Measurements from ENCODE around the gene FSD2. TPM values are rescaled to one million over a fixed set of nuclear protein-coding genes. Genes with fewer than 3 reads are reported as not detected.

The FSD2 gene
- total RNA-seq, 1 experiment from 2014 or later: not detected

DNA sequence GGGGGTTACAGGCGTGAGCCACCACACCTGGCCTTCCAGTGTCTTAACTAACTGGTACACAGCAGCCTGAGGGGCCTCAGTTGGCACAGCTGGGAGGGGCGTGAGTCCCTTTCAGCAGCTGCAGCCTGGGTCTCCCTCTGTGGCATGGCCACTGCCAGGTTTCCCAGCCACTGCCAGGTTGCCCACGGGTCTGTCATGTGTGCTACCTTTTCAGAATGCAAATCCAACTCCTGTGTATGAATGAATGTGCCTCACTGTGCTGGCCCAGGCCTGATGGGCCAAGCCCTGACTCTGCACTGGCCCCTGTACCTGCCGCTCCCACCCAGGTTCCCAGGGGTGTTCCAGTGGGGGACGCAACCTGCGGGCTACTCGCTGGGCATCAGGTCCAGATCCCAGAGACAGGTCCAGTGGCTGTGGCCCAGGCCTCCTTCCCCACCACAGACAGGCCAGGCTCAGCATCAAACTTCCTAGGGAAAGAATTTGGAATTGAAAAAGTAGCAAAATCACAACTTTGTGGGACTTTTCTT, 29.6 kb upstream of the FSD2 start:
- Mint-ChIP-seq H3K4me3 (ENCODE audit: unreplicated experiment) (no peak overlapping the region), H3K36me3 (ENCODE audit: insufficient read depth, unreplicated experiment) (peaks cover 73% of the 10 kb centered on the region), H3K27me3 (ENCODE audit: insufficient read depth, unreplicated experiment) (no peaks in the 10 kb centered on the region), H3K9me3 (ENCODE audit: unreplicated experiment) (no peaks in the 10 kb centered on the region), H3K27ac (ENCODE audit: low read depth, unreplicated experiment) (no peak overlapping the region), H3K4me1 (ENCODE audit: insufficient read depth, unreplicated experiment) (peaks cover 16% of the 10 kb centered on the region)
- POLR2A ChIA-PET: no interaction called here
- CTCF ChIA-PET: interaction anchor here (0.6 to 0.7 kb wide), 3 partner anchors 61 to 254 kb away, joined by 3 to 4 read pairs (median 3); no protein-coding TSS in a partner anchor
- intact Hi-C loops (cut with micrococcal nuclease): no loop called here
- TF ChIP-seq, protein P1, sequence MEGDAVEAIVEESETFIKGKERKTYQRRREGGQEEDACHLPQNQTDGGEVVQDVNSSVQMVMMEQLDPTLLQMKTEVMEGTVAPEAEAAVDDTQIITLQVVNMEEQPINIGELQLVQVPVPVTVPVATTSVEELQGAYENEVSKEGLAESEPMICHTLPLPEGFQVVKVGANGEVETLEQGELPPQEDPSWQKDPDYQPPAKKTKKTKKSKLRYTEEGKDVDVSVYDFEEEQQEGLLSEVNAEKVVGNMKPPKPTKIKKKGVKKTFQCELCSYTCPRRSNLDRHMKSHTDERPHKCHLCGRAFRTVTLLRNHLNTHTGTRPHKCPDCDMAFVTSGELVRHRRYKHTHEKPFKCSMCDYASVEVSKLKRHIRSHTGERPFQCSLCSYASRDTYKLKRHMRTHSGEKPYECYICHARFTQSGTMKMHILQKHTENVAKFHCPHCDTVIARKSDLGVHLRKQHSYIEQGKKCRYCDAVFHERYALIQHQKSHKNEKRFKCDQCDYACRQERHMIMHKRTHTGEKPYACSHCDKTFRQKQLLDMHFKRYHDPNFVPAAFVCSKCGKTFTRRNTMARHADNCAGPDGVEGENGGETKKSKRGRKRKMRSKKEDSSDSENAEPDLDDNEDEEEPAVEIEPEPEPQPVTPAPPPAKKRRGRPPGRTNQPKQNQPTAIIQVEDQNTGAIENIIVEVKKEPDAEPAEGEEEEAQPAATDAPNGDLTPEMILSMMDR (IDR thresholded peaks at IDR 0.05; ENCODE audit: unreplicated experiment): no peak
- DNase-seq (ENCODE audit: unreplicated experiment): no peak
- no TSS peak for BruUV-seq (replicated peaks)

DNA sequence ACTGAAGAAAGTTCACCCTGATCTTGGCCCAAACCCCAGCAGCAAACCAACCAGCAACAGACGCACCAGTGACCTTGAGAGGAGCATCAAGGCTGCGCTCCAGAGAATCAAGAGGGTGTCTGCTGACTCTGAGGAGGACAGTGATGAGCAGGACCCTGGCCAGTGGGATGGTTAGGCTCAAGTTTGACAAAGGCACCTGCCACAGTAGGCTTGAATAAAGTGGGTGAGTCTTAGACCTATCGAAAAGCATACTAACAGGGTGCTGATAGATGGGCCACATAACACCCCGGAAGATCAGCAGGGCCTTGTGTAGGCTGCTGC, 27.5 kb upstream of the FSD2 start:
- peak overlapping the region; percentile 75 for H3K27ac Mint-ChIP-seq (ENCODE audit: low read depth, unreplicated experiment)
- H3K4me3 Mint-ChIP-seq (ENCODE audit: unreplicated experiment): no peak overlapping the region
- intact Hi-C loops (cut with micrococcal nuclease): no loop called here
- no TSS peak for BruUV-seq (replicated peaks)
- peaks cover 79% of the 10 kb centered on the region for H3K36me3 Mint-ChIP-seq (ENCODE audit: insufficient read depth, unreplicated experiment)
- peaks cover 16% of the 10 kb centered on the region for H3K4me1 Mint-ChIP-seq (ENCODE audit: insufficient read depth, unreplicated experiment)
- ChIA-PET CTCF (interaction anchor here (0.7 to 1.8 kb wide), 6 partner anchors 20 to 303 kb away, joined by 3 to 5 read pairs (median 4); partner anchors contain the start of gene RAMAC), POLR2A (interaction anchor here (0.8 to 2.4 kb wide), 9 partner anchors 23 to 295 kb away, joined by 3 to 15 read pairs (median 5); partner anchors contain the start of genes RAMAC and RPS17)
- TF ChIP-seq, protein P1 (IDR thresholded peaks at IDR 0.05; ENCODE audit: unreplicated experiment): no peak
- no peaks in the 10 kb centered on the region for H3K9me3 Mint-ChIP-seq (ENCODE audit: unreplicated experiment)
- DNase-seq (ENCODE audit: unreplicated experiment): no peak
- H3K27me3 Mint-ChIP-seq (ENCODE audit: insufficient read depth, unreplicated experiment): no peaks in the 10 kb centered on the region

DNA sequence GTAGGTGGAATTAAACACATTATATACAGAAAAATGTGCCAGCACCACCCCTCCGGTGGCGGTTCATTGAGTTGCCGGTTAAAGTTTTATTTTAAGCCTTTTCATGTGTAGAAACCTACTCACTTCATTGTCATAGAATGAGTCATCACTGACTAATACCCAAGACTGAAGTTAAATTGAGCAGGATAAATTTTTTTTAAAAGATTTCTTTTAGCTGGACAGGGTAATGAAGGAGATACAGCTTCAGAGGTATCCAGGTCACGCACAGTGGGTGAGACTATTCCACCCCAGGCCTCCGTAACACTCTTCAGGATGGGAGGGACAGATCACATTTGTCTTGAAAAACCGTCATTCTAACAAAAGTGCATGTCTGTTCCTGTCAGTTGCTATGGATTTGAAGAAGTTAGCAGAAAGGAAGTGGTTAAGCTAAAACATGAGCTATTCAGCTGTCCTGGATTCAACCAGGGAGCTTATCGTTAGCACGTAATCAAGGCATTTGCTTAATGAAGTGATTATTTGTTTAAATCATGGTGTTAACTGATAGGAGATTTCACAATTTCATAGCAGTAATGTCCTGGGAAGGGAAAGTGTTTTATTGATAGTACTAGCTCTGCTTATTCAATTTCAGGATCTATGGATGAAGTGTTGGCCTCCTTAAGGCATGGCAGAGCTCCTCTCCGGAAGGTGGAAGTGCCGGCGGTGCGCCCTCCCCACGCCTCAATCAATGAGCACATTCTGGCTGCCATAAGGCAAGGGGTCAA, 26.9 kb upstream of the FSD2 start:
- ChIA-PET POLR2A (interaction anchor here (0.6 to 2.4 kb wide), 13 partner anchors 15 to 295 kb away, joined by 3 to 15 read pairs (median 5); partner anchors contain the start of genes RAMAC and RPS17), CTCF (interaction anchor here (0.7 to 1.8 kb wide), 8 partner anchors 8 to 302 kb away, joined by 3 to 5 read pairs (median 4); partner anchors contain the start of gene RAMAC)
- no peaks in the 10 kb centered on the region for H3K9me3 Mint-ChIP-seq (ENCODE audit: unreplicated experiment)
- peak overlapping the region; percentile 75 for H3K27ac Mint-ChIP-seq (ENCODE audit: low read depth, unreplicated experiment)
- no TSS peak for BruUV-seq (replicated peaks)
- no peaks in the 10 kb centered on the region for H3K27me3 Mint-ChIP-seq (ENCODE audit: insufficient read depth, unreplicated experiment)
- H3K4me3 Mint-ChIP-seq (ENCODE audit: unreplicated experiment): no peak overlapping the region
- TF ChIP-seq, protein P1 (IDR thresholded peaks at IDR 0.05; ENCODE audit: unreplicated experiment): no peak
- H3K36me3 Mint-ChIP-seq (ENCODE audit: insufficient read depth, unreplicated experiment): peaks cover 79% of the 10 kb centered on the region
- intact Hi-C loops (cut with micrococcal nuclease): loop anchor here (1.0 kb wide), 1 partner anchor 152 kb away; no protein-coding TSS in a partner anchor
- DNase-seq (ENCODE audit: unreplicated experiment): peak; percentile 76
- H3K4me1 Mint-ChIP-seq (ENCODE audit: insufficient read depth, unreplicated experiment): peaks cover 16% of the 10 kb centered on the region

All from MCF 10A (cell line).